ENCODE measurements around the gene ALDH5A1.

DNA sequence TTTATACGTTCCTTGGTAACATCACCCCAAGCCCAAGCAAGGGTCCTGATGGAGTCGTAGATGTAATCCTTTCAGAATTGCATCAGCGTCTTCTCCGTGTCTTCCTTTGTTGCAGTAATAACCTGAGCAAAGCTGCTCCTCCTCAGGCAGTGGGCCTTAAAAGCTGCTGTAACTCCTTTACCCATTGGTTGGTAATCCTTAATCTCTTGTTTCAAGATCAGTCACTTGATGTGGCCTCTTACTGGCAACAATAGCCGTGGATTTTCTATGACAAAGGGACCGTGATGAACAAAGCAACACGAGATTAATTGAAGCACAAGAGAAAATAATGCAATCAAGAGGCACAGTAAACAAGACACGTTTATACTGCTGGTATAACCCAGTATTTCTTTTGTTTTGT lies 44.6 kb downstream of the ALDH5A1 start:
- TF ChIP-seq REPIN1 (tag by site-specific recombination; IDR thresholded peaks at IDR 0.05; ENCODE audit: low read depth) (no peak), ZNF629 (tag by site-specific recombination; IDR thresholded peaks at IDR 0.05) (no peak), ZBTB48 (tag by site-specific recombination; IDR thresholded peaks at IDR 0.05) (no peak), WT1 (tag by site-specific recombination; IDR thresholded peaks at IDR 0.05) (no peak)
- TF ChIP-seq, protein P1, sequence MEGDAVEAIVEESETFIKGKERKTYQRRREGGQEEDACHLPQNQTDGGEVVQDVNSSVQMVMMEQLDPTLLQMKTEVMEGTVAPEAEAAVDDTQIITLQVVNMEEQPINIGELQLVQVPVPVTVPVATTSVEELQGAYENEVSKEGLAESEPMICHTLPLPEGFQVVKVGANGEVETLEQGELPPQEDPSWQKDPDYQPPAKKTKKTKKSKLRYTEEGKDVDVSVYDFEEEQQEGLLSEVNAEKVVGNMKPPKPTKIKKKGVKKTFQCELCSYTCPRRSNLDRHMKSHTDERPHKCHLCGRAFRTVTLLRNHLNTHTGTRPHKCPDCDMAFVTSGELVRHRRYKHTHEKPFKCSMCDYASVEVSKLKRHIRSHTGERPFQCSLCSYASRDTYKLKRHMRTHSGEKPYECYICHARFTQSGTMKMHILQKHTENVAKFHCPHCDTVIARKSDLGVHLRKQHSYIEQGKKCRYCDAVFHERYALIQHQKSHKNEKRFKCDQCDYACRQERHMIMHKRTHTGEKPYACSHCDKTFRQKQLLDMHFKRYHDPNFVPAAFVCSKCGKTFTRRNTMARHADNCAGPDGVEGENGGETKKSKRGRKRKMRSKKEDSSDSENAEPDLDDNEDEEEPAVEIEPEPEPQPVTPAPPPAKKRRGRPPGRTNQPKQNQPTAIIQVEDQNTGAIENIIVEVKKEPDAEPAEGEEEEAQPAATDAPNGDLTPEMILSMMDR (tag by site-specific recombination; IDR thresholded peaks at IDR 0.05) = no peak

Data from HEK293 (cell line).